ENCODE measurements around the gene SERPINA3.
"Not testable (repeated sequence)": the region's sequence is repeated elsewhere in the genome, so short reads cannot be mapped to it uniquely, and the experiment has no call there.

Gene SERPINA3

DNA sequence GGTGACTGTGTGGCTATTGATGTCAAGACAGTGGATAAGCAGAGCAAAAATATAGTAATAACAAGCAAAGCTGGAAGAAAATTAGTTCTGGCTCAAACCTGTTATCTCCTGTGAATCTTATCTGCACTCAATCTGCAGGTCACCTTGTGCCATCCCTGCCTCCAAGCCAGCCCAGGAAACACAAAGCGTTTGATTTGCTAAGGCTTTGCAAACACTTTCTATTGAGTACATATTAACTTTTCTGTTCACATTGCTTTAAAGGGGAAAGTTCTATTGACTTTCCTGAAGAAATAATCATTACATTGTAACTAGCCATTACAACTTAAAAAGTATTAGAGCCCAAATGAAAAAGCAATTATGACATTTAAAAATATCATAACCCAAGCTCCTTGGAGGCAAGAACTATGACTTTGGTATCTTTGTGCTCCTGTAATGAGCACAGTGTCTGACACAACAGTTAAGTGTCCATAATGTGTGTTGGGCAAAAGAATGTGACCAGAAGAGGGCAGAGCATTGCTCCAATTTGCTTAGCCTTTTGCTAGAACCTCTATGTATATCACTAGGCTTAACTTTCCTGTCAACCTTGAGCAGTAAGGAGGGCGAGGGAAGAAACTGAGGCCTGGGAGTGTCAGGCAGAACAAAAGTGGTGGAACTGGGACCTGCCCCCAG lies 24.7 kb downstream of the SERPINA3 start:
- no peak for DNase-seq

DNA sequence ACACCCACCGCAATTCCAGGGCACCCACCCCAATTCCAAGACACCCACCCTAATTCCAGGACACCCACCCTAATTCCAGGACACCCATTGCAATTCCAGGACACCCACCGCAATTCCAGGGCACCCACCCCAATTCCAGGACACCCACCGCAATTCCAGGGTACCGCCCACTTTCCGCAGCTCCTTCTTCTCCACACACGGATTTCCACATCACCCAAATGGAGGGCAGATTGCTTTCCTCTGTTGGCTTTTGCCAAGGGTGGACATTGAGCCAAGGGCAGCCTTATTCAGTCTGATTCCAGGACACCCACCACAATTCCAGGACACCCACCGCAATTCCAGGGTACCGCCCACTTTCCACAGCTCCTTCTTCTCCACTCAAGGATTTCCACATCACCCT lies 25.6 kb downstream of the SERPINA3 start:
- not testable (repeated sequence) for DNase-seq

DNA sequence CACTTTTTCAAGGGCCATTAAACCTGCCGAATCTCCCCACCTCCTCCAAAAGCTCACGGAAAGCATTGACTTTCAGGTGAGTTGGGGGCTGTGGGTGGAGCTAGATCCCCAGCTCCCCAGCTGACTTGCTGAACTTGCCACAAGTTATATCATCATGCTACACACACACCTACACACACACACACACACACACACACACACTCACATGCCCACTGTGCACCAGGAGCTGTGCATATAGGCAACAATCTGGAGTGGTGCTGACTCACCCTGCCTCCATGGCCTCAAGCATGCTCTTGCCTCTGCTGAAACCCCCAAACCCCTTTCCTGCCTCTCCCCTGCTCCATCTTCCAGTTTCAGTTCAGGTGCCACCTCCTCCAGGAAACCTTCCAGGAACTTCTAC lies 26.1 kb downstream of the SERPINA3 start:
- no peak for DNase-seq

DNA sequence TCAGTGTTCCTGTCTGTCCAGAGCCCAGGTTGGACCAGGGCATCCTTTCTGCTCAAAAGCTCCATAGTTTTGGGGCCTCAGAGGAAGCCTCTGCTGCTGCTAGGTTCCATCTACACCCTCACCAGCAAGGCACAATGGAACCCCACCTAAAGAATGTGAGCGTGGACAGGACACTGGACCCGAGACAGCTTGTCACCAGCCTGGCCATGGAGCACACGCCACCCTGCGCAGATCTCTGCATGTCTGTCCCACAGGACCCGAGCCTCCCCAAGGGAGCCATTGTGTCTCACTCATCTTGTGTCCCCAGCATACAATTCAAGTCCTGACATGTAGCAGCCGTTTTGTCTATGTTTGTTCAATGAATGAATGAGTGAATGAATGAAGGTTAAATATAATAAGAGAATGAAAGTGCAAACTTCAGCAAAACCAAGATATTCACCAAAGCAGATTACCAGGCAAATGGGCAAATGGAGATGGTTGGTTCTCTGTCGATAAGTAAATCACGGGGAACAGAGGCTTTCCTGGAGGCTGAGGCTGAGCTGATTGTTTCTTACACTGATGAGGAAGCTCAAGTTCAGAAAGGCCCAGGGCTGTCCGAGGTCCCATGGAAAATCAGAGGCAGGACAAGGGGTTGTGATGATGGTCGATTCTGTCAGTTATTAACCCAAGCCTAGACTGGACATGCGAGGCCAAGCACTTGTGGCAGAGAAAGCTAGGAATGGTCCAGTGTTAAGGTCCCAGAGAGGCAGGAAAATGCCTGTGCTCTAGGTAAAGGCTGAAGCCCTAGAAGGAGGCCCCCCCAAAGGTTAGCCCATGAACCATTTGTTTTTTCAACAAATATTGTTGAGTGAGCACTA lies 27.0 kb downstream of the SERPINA3 start:
- no peak for DNase-seq

GRCh38 chr14:94640721-94641631 lies 28.8 kb downstream of the SERPINA3 start:
- no peak for DNase-seq

GRCh38 chr14:94641632-94641955 lies 29.4 kb downstream of the SERPINA3 start:
- no peak for DNase-seq

DNA sequence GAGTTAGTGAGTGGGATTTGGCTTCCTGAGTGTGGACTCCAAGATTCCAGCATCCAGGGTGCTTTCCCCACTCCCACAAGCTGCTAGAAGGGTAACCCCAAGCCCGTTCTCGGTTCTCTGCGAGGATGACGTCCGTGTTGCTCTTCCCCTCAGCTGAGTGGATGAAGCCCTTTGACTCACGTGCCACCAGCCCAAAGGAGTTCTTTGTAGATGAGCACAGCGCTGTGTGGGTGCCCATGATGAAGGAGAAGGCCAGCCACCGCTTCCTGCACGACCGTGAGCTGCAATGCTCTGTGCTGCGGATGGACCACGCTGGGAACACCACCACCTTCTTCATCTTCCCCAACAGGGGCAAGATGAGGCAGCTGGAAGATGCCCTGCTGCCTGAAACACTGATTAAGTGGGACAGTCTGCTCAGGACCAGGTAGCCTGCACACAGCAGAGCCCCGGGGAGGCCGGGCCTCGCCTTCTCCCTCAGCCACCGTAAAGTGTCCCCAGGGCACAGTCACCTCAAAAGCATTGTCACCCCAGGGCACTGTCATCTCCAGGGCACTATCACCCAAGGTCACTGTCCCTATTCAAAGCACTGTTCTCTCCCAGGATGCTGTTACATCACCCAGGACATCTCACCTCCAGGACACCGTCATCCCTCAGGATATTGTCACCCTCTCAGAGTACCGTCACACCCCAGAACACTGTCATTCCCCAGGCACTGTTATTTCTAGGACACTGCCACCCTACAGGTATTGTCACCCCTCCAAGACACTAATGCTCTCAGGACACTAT lies 31.3 kb downstream of the SERPINA3 start:
- no peak for DNase-seq

DNA sequence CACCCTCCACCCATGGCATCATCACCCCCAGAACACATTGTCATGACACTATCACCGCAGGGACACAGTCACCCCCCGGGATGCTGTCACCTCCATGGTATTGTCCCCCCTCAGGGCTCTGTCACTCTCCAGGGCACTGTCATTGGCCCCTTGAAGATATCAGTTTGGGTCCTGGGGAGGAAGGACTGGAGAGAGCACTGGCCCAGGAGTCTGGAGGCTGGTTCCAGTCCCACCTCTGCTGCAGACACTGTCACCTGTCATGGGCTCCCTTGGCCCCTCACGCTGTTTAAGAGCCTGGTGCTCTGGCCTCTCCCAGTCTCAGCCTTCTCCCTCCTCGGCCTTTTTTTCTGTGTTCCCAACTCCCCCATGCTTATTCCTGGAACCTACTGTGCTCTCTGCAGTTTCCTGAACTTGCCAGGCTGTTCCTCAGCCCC lies 31.9 kb downstream of the SERPINA3 start:
- no peak for DNase-seq

GRCh38 chr14:94646066-94646465 lies 33.9 kb downstream of the SERPINA3 start:
- no peak for DNase-seq

GRCh38 chr14:94646481-94646880 lies 34.3 kb downstream of the SERPINA3 start:
- DNase-seq = no peak

- no peak for DNase-seq
These were observed 36.6 kb downstream of the SERPINA3 start for GRCh38 chr14:94648801-94649200.

DNA sequence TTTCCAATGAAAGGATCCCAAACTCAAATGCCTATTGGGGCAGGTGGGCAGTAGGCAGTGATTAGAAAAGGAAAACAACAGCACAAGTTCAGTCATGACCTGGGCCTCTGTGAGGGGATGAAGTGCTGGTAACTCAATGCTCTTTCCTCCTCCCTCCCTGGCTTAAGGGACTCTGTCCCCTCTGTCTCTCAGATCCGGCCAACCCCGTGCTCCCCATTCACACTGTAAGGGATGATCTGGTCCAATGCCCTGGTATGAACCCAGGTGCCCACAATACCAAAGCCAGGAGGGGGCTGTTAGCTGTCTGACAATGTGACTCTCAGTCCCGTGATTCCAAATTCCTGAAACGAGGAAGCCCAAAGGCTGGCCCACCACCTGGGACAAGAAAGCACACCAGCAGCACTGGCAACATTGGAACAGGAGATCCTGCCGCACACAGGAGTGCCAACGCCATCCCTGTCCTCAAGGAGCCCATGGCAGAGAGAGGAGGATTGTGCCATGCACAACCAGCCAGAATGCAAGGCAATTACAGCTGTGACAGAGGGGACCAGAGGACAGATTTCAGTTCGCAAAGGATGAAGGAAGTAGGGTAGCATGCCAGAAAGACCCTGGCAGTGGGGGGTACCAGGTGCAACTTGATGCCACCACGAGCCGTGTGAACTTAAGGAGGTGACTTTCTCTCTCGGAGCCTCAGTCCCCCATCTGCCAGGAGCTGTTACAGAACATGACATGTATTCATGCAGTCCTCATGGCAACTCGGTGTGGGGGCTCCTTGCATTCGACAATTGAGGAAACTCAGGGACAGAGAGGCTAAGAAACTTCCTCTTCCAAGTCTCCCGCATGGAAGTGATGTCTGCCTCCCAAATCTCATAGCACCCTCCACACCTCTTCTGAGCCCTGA lies 37.6 kb downstream of the SERPINA3 start:
- DNase-seq = no peak

GRCh38 chr14:94650444-94650775 lies 38.2 kb downstream of the SERPINA3 start:
- DNase-seq = no peak

- DNase-seq = no peak
These were observed 38.9 kb downstream of the SERPINA3 start for GRCh38 chr14:94650806-94651805.

- DNase-seq = no peak
These were observed 41.1 kb downstream of the SERPINA3 start for GRCh38 chr14:94653321-94653720.

DNA sequence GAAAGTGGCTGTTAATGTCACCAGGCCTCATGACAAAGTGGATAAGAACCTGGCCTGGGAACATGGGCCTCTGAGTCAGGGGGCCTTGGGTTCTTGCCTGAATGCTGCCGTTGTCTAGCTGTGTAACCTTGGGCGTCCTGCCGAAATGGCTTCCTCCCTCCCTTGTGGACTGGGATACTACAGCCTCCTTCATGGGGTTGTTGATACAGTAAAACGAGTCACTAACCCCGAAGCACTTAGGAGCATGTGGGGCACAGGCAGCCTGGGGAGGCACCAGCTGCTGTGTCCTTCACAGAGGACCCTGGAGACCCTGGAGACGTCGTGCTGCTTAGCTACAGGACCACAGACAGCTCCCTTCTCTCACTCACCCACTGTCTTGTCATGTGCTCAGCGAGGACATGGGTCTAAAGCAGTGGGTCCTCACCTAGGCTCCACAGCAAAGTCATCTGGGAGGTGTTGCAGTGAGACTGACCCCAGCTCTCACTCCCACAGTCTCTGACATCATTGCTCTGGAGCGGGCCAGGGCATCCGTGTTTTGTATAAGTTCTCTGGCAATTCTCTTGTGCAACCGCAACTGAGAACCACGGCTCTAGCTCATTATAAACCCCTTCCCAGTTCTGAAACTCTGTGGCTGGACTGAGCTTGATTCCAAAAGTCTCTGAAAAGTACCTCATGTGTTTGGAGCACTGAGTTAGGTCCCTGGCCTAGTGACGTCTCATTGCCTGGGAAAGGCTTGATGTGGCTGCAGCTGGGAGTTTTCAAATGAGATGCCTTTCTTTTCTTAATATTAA lies 42.1 kb downstream of the SERPINA3 start:
- no peak for DNase-seq

GRCh38 chr14:94655169-94655710 lies 43.0 kb downstream of the SERPINA3 start:
- no peak for DNase-seq

- no peak for DNase-seq
These were observed 43.9 kb downstream of the SERPINA3 start for GRCh38 chr14:94656043-94656442.

GRCh38 chr14:94659256-94659655 lies 47.1 kb downstream of the SERPINA3 start:
- no peak for DNase-seq

Data from left hindlimb (tissue), 1 donor.